SK-N-SH (cell line): ENCODE measurements around the gene NTHL1. TPM values are rescaled to one million over a fixed set of nuclear protein-coding genes. Genes with fewer than 3 reads are reported as not detected.
A peak's percentile ranks its signal among the peaks of the same experiment; 100 is the strongest.

Experiments
- CTCF ChIA-PET: fragments of 300-600, 350-600 bp; formaldehyde crosslinking; extraction: SDS; loops from one replicate; lab custom pipeline; 2021; lab: Yijun Ruan, JAX
- POLR2A ChIA-PET: fragments of 350-600 bp; sonication (Branson Sonifier 250); formaldehyde crosslinking; extraction: SDS; loops from one replicate; lab custom pipeline; 2020; ENCODE audit warnings: antibody characterized with exemption, inconsistent platforms; lab: Yijun Ruan, JAX
- DNase-seq: peaks from one replicate; pipeline ENCODE4 v3.0.0; 2012
- H2AFZ ChIP-seq: fragments of 200-600 bp; sonication (generic); 2 replicates; pipeline ENCODE4 v1.8.1; 2016; ENCODE audit warnings: antibody characterized with exemption, mild to moderate bottlenecking, low read depth
- H3F3A ChIP-seq: fragments of 200-600 bp; sonication (generic); replicated peaks from 2 replicates; pipeline ENCODE3; 2016; ENCODE audit warnings: antibody characterized with exemption, mild to moderate bottlenecking; ENCODE audit not compliant: insufficient read depth
- H3K27ac ChIP-seq, 2 experiments: fragments of 200-500 bp in 1 of 2; fragments of 200-600 bp in 1 of 2; sonication (Bioruptor generic) in 1 of 2; sonication (generic), shearing (Covaris generic) in 1 of 2; 2 replicates each; pipeline versions ENCODE4 v1.5.1 to v1.6.1; 2014 to 2016; ENCODE audit warnings: low read depth in 2 of 2, inconsistent platforms in 1 of 2, low read length in 1 of 2, mild to moderate bottlenecking in 1 of 2, mixed read lengths in 1 of 2
- H3K27me3 ChIP-seq: fragments of 200-600 bp; sonication (generic), shearing (Covaris generic); 2 replicates; pipeline ENCODE4 v1.6.1; 2016; ENCODE audit warnings: mixed run types; ENCODE audit not compliant: insufficient read depth
- H3K36me3 ChIP-seq, 2 experiments: fragments of 200-500 bp in 1 of 2; fragments of 200-600 bp in 1 of 2; sonication (Bioruptor generic) in 1 of 2; sonication (generic) in 1 of 2; replicated peaks in 1 of 2; 2 replicates each; pipeline versions ENCODE3 to v1.5.1; 2014 to 2016; ENCODE audit warnings: low read length in 1 of 2, mild to moderate bottlenecking in 1 of 2; ENCODE audit not compliant: insufficient read depth in 2 of 2, control insufficient read depth in 1 of 2
- H3K4me1 ChIP-seq, 2 experiments: fragments of 200-500 bp in 1 of 2; fragments of 200-600 bp in 1 of 2; sonication (Bioruptor generic) in 1 of 2; sonication (generic), shearing (Covaris generic) in 1 of 2; 2 replicates each; pipeline versions ENCODE4 v1.5.1 to v1.6.1; 2014 to 2016; ENCODE audit warnings: low read depth in 1 of 2, low read length in 1 of 2, mixed run types in 1 of 2; ENCODE audit not compliant: insufficient read depth in 2 of 2, control insufficient read depth in 1 of 2
- H3K4me2 ChIP-seq: fragments of 200-600 bp; sonication (generic), shearing (Covaris generic); 2 replicates; pipeline ENCODE4 v1.6.1; 2017; ENCODE audit warnings: mixed run types
- H3K4me3 ChIP-seq, 2 experiments: fragments of 200-500 bp in 1 of 2; fragments of 200-600 bp in 1 of 2; sonication (Bioruptor generic) in 1 of 2; sonication (generic), shearing (Covaris generic) in 1 of 2; 2 replicates each; pipeline versions ENCODE4 v1.5.1 to v1.8.1; 2014 to 2016; ENCODE audit warnings: low read depth in 2 of 2, inconsistent platforms in 1 of 2, low read length in 1 of 2, mild to moderate bottlenecking in 1 of 2, mixed read lengths in 1 of 2, moderate library complexity in 1 of 2
- H3K79me2 ChIP-seq: fragments of 200-600 bp; sonication (generic); 2 replicates; pipeline ENCODE4 v1.8.1; 2017; ENCODE audit warnings: mild to moderate bottlenecking; ENCODE audit not compliant: insufficient read depth
- H3K9ac ChIP-seq: fragments of 200-600 bp; sonication (generic); 2 replicates; pipeline ENCODE4 v1.6.1; 2017; ENCODE audit warnings: mixed run types
- H3K9me2 ChIP-seq: fragments of 200-600 bp; sonication (generic); 2 replicates; pipeline ENCODE4 v1.6.1; 2017; ENCODE audit warnings: mixed run types
- H3K9me3 ChIP-seq: fragments of 200-600 bp; sonication (generic); 2 replicates; pipeline ENCODE4 v1.6.1; 2017; ENCODE audit warnings: mixed run types, mild to moderate bottlenecking, moderate library complexity
- H4K20me1 ChIP-seq: fragments of 200-600 bp; sonication (generic); 2 replicates; pipeline ENCODE4 v1.6.1; 2017; ENCODE audit warnings: mild to moderate bottlenecking, mixed run types; ENCODE audit not compliant: insufficient read depth
- CTCF ChIP-seq: fragments of 200-600 bp; sonication (generic); IDR thresholded peaks from 2 replicates; pipeline ENCODE4 v1.6.1; 2017; ENCODE audit warnings: antibody characterized with exemption, mild to moderate bottlenecking, moderate library complexity
- ELF1 ChIP-seq: IDR thresholded peaks from 2 replicates; pipeline ENCODE4 v1.4.0; 2012
- FOSL2 ChIP-seq: IDR thresholded peaks from 2 replicates; pipeline ENCODE4 v1.4.0; 2012; ENCODE audit warnings: low read depth, mild to moderate bottlenecking, moderate library complexity, borderline replicate concordance
- GATA2 ChIP-seq: sonication (generic); formaldehyde crosslinking; IDR thresholded peaks from 2 replicates; pipeline ENCODE4 v1.5.0; 2020; ENCODE audit warnings: mild to moderate bottlenecking, missing genetic modification reagents
- IRF3 ChIP-seq: fragments of 150-350 bp; IDR thresholded peaks from 2 replicates; pipeline ENCODE4 v1.6.1; 2016; ENCODE audit warnings: mild to moderate bottlenecking, low read depth, low read length
- JUND ChIP-seq: IDR thresholded peaks from 2 replicates; pipeline ENCODE4 v1.4.0; 2012
- MXI1 ChIP-seq: IDR thresholded peaks from 2 replicates; pipeline ENCODE4 v1.6.1; 2012; ENCODE audit warnings: mild to moderate bottlenecking, low read depth, low read length, improper control_type of control experiment
- NFIC ChIP-seq: IDR thresholded peaks from 2 replicates; pipeline ENCODE4 v1.4.0; 2012; ENCODE audit warnings: borderline replicate concordance
- NRF1 ChIP-seq: IDR thresholded peaks from 2 replicates; pipeline ENCODE4 v1.6.1; 2012; ENCODE audit warnings: low read depth, mild to moderate bottlenecking, low read length
- POLR2AphosphoS5 ChIP-seq: IDR thresholded peaks from 2 replicates; pipeline ENCODE4 v1.6.1; 2012; ENCODE audit warnings: low read depth, low read length
- RAD21 ChIP-seq: IDR thresholded peaks from 2 replicates; pipeline ENCODE4 v1.6.1; 2012; ENCODE audit warnings: mild to moderate bottlenecking, low read length
- RFX5 ChIP-seq: IDR thresholded peaks from 2 replicates; pipeline ENCODE4 v1.6.1; 2012; ENCODE audit warnings: mild to moderate bottlenecking, improper control_type of control experiment, low read length
- TAF1 ChIP-seq: IDR thresholded peaks from 2 replicates; pipeline ENCODE4 v1.6.1; 2012; ENCODE audit warnings: low read depth, mild to moderate bottlenecking, low read length, moderate library complexity, borderline replicate concordance
- TCF12 ChIP-seq: IDR thresholded peaks from 2 replicates; pipeline ENCODE4 v1.4.0; 2012
- TEAD4 ChIP-seq: IDR thresholded peaks from 2 replicates; pipeline ENCODE4 v1.4.0; 2012; ENCODE audit warnings: mild to moderate bottlenecking, borderline replicate concordance; ENCODE audit not compliant: insufficient read depth
- USF1 ChIP-seq: IDR thresholded peaks from 2 replicates; pipeline ENCODE4 v1.4.0; 2012; ENCODE audit warnings: low read depth, borderline replicate concordance
- YY1 ChIP-seq: IDR thresholded peaks from 2 replicates; pipeline ENCODE4 v1.4.0; 2012; ENCODE audit warnings: low read depth, mild to moderate bottlenecking
- WGBS: methylation state at CpG from one replicate; pipeline ENCODE4 v1.1.6; 2017; ENCODE audit warnings: low lambda C conversion rate; 5-methylcytosine and 5-hydroxymethylcytosine counted together
- polyA plus RNA-seq, 3 experiments: library from polyadenylated mRNA; depleted of rRNA; stranded (reverse); fragments of >200 nt; gene quantifications; 2 replicates each; pipeline ENCODE4 v1.2.3, GENCODE V29; 2012

Gene NTHL1
- polyA plus RNA-seq, 1 of the 3 experiments (the other 2 are of a cell fraction) = 77.3 TPM

GRCh38 chr16:2095918-2096582, 48.4 kb upstream of the NTHL1 start:
- H3K27me3 ChIP-seq = no peaks in the 10 kb centered on the region
- CTCF ChIA-PET = no interaction called here
- POLR2A ChIA-PET = no interaction called here
- 97% methylated on average over 21 of the region's 23 CpGs for WGBS
- no peak overlapping the region for H3K4me2 ChIP-seq
- H3K4me1 ChIP-seq = no peaks in the 10 kb centered on the region
- DNase-seq = peak; percentile 24
- H3K9me3 ChIP-seq = no peaks in the 10 kb centered on the region
- TF ChIP-seq NFIC (no peak), GATA2 (CRISPR knock-in tag) (no peak), USF1 (no peak), JUND (no peak), MXI1 (no peak), IRF3 (no peak), NRF1 (no peak), TAF1 (no peak), YY1 (no peak)
- no peaks in the 10 kb centered on the region for H3K79me2 ChIP-seq
- H3K9me2 ChIP-seq = no peaks in the 10 kb centered on the region
- no peak overlapping the region for H3K9ac ChIP-seq
- peaks cover 11 to 56% of the 10 kb centered on the region in 2 experiments for H3K36me3 ChIP-seq
- H2AFZ ChIP-seq = no peak overlapping the region
- H3K27ac ChIP-seq = no peak overlapping the region
- 0 out of 2 replicates have a peak, but pooled peaks cover 5% of the 10 kb centered on the region for H4K20me1 ChIP-seq
- H3K4me3 ChIP-seq = no peak overlapping the region
- peaks cover 14% of the 10 kb centered on the region for H3F3A ChIP-seq

- no peaks in the 10 kb centered on the region for H3K4me1 ChIP-seq
- 91% methylated on average over 26 of the region's 26 CpGs for WGBS
- no peak overlapping the region for H3K4me3 ChIP-seq
- no peak overlapping the region for H3K9ac ChIP-seq
- no peaks in the 10 kb centered on the region for H3K9me3 ChIP-seq
- peaks cover 11 to 61% of the 10 kb centered on the region in 2 experiments for H3K36me3 ChIP-seq
- no peak overlapping the region for H3K27ac ChIP-seq
- DNase-seq = no peak
- no peaks in the 10 kb centered on the region for H3K27me3 ChIP-seq
- H2AFZ ChIP-seq = no peak overlapping the region
- 0 out of 2 replicates have a peak, but pooled peaks cover 5% of the 10 kb centered on the region for H4K20me1 ChIP-seq
- no peak overlapping the region for H3K4me2 ChIP-seq
- H3K79me2 ChIP-seq = no peaks in the 10 kb centered on the region
- peaks cover 14% of the 10 kb centered on the region for H3F3A ChIP-seq
- TF ChIP-seq RAD21 (no peak), MXI1 (no peak), TCF12 (no peak), CTCF (no peak), POLR2AphosphoS5 (no peak), JUND (0 out of 2 replicates have a peak, but pooled peaks have one; percentile 14), RFX5 (no peak), FOSL2 (peak; percentile 43; the same call in 1 of the 2 replicates), ELF1 (no peak), TEAD4 (no peak)
- POLR2A ChIA-PET = no interaction called here
- H3K9me2 ChIP-seq = no peaks in the 10 kb centered on the region
- CTCF ChIA-PET = interaction anchor here (0.6 kb wide), 1 partner anchor 35 kb away, joined by 3 read pairs; no protein-coding TSS in a partner anchor
These were observed 47.8 kb upstream of the NTHL1 start for GRCh38 chr16:2095315-2095853.
